ENCODE measurements around the gene FAM221A. TPM values are rescaled to one million over a fixed set of nuclear protein-coding genes. Genes with fewer than 3 reads are reported as not detected.
"Not testable (repeated sequence)": the region's sequence is repeated elsewhere in the genome, so short reads cannot be mapped to it uniquely, and the experiment has no call there.

FAM221A gene, protein sequence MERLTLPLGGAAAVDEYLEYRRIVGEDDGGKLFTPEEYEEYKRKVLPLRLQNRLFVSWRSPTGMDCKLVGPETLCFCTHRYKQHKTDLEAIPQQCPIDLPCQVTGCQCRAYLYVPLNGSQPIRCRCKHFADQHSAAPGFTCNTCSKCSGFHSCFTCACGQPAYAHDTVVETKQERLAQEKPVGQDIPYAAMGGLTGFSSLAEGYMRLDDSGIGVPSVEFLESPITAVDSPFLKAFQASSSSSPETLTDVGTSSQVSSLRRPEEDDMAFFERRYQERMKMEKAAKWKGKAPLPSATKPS
- total RNA-seq: 9.8 TPM

GRCh38 chr7:23679898-23680413 is at the start of gene FAM221A:
FAM221A (plus strand) TSS chr7:23680199; CDS start chr7:23680219, 20 bp downstream.
- ATAC-seq (peak; percentile 98), DNase-seq (ENCODE audit: low spot score) (peak; percentile 91)
- intact Hi-C loops (cut with DNase I): no loop called here

- DNase-seq (ENCODE audit: low spot score) (no peak), ATAC-seq (no peak)
- intact Hi-C loops (cut with DNase I): no loop called here
These were observed 46.6 kb upstream of the FAM221A start for GRCh38 chr7:23633417-23633816.

- ATAC-seq (no peak), DNase-seq (ENCODE audit: low spot score) (no peak)
- intact Hi-C loops (cut with DNase I): no loop called here
These were observed 34.2 kb upstream of the FAM221A start for GRCh38 chr7:23645822-23646221.

DNA sequence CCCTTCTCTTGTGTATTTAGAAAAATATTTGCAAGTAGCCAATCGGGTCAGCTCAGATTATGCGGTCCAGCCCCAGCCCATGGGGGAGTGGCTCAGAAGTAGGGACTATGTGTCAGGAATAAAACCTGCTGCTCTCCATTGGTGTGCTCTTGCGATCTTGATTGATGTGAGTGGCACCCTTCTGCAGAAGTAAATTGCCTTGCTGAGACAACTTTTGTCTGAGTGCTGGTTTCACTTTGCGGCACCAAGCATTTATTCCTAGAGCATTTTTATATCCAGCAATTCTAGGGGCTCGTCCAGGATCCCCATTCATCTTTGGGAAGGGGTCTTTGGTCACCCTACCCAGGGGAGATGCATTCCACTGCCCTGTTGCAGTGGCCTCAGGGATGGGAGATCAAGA is 26.1 kb upstream of the FAM221A start:
- ATAC-seq (no peak), DNase-seq (ENCODE audit: low spot score) (no peak)
- intact Hi-C loops (cut with DNase I): no loop called here

- ATAC-seq: no peak
- intact Hi-C loops (cut with DNase I): no loop called here
- DNase-seq (ENCODE audit: low spot score): no peak
These were observed 25.5 kb upstream of the FAM221A start for GRCh38 chr7:23654508-23654907.

GRCh38 chr7:23655433-23655832 is 24.6 kb upstream of the FAM221A start:
- DNase-seq (ENCODE audit: low spot score) (no peak), ATAC-seq (no peak)
- intact Hi-C loops (cut with DNase I): no loop called here

DNA sequence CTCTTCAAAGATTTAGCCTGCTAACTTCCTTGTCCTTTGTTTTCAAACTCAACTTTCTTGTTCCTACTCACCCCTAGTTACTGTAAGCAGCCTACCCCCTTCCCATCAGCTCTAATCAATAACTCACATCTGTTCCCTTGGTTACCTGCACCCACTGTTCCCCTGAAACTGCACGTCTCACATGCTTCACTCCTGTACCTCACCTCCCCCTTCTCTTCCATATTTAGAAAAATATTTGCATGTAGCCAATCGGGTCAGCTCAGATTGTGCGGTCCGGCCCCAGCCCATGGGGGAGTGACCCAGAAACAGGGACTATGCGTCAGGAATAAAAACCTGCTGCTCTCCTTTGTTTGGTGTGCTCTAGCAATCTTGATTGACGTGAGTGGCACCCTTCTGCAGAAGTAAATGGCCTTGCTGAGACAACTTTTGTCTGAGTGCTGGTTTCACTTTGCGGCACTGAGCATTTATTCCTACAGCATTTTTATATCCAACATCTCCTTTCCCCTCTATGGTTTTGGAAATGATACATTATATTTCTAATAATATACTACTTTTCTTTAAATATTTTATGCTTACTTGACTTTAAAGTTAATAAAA is 21.1 kb upstream of the FAM221A start:
- intact Hi-C loops (cut with DNase I): no loop called here
- no peak for DNase-seq (ENCODE audit: low spot score)
- ATAC-seq: no peak

DNA sequence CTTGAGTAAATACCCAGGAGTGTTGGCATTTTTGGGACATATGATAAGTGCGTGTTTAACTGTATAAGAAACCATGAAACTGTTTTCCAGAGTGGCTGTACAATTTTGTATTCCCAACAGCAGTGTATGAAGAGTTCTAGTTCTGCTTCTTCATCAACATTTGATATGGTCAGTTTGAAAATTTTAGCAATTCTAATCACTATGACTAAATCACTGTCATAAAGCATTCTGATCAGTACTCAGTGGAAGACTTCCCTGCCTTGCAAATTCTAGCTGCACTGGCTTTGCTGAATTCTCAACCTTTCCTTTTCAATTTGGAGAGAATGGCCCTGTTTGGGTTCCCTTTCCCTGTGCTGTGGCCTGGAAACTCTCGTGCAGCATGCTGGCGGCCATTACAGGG is 18.6 kb upstream of the FAM221A start:
- ATAC-seq: no peak
- intact Hi-C loops (cut with DNase I): no loop called here
- DNase-seq (ENCODE audit: low spot score): no peak

- DNase-seq (ENCODE audit: low spot score) (no peak), ATAC-seq (no peak)
- intact Hi-C loops (cut with DNase I): no loop called here
These were observed 17.6 kb upstream of the FAM221A start for GRCh38 chr7:23662124-23662983.

DNA sequence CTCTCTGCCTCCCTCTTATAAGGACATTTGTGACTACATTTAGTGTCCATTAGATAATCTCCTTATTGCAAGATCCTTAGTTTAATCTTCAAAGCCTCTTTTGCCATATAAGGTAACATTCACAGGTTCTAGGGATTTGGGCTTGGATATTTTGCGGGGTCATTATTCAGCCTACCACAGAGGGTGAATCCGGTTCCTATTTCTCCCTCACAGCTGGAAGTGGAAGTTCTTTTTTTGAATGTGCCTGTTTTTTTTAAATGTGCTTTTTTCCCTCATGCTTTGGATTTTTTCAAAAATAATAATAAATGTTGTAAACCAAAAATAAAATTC is 17.1 kb upstream of the FAM221A start:
- intact Hi-C loops (cut with DNase I): no loop called here
- no peak for ATAC-seq
- DNase-seq (ENCODE audit: low spot score): no peak

DNA sequence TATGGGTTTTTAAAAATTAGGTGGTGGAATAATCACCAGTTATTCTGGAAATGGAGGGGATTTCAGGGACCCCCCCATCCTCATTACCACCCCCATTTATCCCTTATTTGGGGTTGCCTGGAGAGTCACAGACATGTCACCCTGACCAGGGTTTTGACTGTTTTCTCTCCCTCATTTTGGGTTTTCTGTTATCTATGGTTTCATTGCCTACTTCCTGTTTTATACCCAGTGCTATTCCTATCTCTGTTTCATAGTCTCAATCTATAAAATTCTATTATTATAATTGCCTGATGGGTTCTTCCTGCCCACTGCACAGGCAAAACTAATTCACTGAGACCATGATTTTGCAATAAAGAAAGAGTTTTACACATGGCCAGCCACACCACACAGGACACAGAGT is 15.9 kb upstream of the FAM221A start:
- intact Hi-C loops (cut with DNase I): no loop called here
- ATAC-seq: no peak
- no peak for DNase-seq (ENCODE audit: low spot score)

GRCh38 chr7:23672033-23672432 is 8.0 kb upstream of the FAM221A start:
- intact Hi-C loops (cut with DNase I): no loop called here
- DNase-seq (ENCODE audit: low spot score) (no peak), ATAC-seq (no peak)

DNA sequence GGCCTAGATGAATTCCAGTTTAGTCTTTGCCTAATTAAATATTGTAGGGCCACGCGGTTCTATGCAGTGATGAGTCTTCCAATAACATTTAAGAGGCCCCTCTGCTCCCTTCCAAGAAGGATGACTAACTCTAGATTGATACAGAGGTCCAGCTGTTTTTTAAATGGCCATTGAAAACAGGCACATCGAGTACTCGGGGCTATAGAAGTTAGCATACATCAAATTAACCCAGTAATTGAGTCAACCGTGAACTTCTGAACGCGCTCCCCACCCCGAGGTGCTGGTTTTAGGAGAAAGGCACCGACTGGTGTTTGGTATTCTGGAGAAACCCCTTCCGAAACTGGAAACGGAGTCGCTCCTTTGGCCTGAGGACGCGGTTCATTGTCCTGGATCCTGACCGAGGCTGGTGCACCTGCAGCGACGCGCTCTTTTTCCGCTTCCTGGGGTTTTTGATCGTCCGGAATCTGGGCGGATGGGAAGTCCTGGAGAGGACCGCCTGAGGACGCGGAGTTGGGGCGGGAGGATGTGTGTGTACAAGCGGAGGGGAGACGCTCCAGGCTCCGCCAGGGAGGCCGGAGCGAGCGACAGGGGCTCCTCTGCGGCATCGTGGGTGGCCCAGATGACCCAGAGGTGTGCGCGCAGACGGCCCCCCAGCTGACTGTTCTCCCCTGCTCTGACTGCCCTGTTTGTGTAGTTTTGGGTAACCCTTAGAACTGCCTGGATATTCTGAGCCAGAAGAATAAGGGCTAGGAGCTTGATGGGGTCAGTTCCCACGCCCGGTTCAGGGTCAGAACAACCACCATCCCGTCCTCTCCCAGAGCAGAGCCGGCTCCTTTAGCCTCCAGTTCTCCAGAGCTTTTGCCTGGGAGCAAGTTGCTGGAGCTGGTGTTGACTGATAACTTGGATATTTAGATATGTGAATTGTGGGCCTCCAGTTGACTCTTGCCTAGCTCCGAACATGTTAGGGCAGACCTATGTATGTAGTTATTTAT is 711 bp downstream of the FAM221A start:
- ATAC-seq (peak; percentile 79), DNase-seq (ENCODE audit: low spot score) (peak; percentile 70)
- intact Hi-C loops (cut with DNase I): no loop called here

- intact Hi-C loops (cut with DNase I); DNase-seq (ENCODE audit: low spot score); ATAC-seq: not testable (repeated sequence)
These were observed 4.0 kb downstream of the FAM221A start for GRCh38 chr7:23684041-23684440.

GRCh38 chr7:23685731-23686130 is 5.7 kb downstream of the FAM221A start:
- intact Hi-C loops (cut with DNase I): no loop called here
- ATAC-seq: peak; percentile 48

DNA sequence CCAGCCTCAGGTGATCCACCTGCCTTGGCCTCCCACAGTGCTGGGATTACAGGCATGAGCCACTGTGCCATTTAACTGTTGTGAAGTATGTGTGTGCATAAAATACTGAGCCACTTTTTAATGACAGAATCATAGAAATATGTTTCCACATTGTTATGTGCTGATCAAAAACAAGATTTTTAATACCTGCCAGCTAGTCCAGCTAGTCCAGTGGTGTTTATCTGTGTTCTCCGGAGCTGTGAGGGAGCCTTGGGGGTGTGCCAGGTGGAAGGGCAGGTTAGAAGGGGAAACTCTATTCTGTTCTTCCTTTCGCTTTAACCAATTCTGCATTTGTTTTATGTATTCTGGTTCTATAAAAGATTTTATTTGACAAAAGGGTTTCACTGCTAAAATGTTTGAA is 7.0 kb downstream of the FAM221A start:
- intact Hi-C loops (cut with DNase I): no loop called here
- DNase-seq (ENCODE audit: low spot score) (no peak), ATAC-seq (no peak)

More at GRCh38 chr7:23685731-23686130, 5.7 kb downstream of the FAM221A start:
- DNase-seq (ENCODE audit: low spot score): no peak

DNA sequence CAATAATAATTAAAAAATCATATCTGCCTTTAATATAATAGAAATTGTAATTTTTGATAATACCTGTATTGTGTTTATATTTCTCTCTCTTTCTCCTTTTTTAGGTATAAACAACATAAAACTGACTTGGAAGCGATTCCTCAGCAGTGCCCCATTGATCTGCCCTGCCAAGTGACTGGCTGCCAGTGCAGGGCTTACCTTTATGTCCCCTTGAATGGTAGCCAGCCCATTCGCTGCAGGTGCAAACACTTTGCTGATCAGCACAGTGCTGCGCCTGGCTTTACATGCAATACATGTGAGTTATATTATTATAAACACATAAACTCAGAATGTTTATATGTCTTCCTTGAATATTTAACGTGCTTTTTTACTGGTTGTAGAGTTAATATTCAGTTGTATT is 9.2 kb downstream of the FAM221A start:
- intact Hi-C loops (cut with DNase I): no loop called here
- no peak for DNase-seq (ENCODE audit: low spot score)

GRCh38 chr7:23691320-23691719 is 11.3 kb downstream of the FAM221A start:
- DNase-seq (ENCODE audit: low spot score): no peak
- no peak for ATAC-seq
- intact Hi-C loops (cut with DNase I): no loop called here

More for the DNA sequence above, 9.2 kb downstream of the FAM221A start:
- ATAC-seq: no peak

GRCh38 chr7:23693224-23693623 is 13.2 kb downstream of the FAM221A start:
- no peak for DNase-seq (ENCODE audit: low spot score)
- intact Hi-C loops (cut with DNase I): no loop called here
- no peak for ATAC-seq
